H1 (cell line): ENCODE results near the gene PHETA1.

Source experiments
- CTCF ChIP-seq, 3 experiments: IDR thresholded peaks; 1 replicate in 2 of 3; 2 replicates in 1 of 3; pipeline versions ENCODE4 v1.5.1 to v1.6.1; 2011; ENCODE audit warnings: low read length in 3 of 3, mild to moderate bottlenecking in 3 of 3, inconsistent platforms in 2 of 3, low read depth in 1 of 3, moderate library complexity in 1 of 3; ENCODE audit not compliant: insufficient read depth in 1 of 3; ENCODE audit errors: control extremely low read depth in 1 of 3
- EP300 ChIP-seq, 2 experiments: IDR thresholded peaks; 1 replicate in 1 of 2; 2 replicates in 1 of 2; pipeline ENCODE4 v1.6.1; 2011 to 2012; ENCODE audit warnings: low read depth in 2 of 2, low read length in 2 of 2, mild to moderate bottlenecking in 2 of 2, borderline replicate concordance in 1 of 2, inconsistent platforms in 1 of 2, moderate library complexity in 1 of 2
- EZH2 ChIP-seq: fragments of 200-600 bp; sonication (generic); IDR thresholded peaks from 2 replicates; pipeline ENCODE4 v1.7.1; 2012; ENCODE audit warnings: low read depth, mild to moderate bottlenecking, moderate library complexity, low read length, inconsistent platforms; ENCODE audit not compliant: severe bottlenecking
- KDM5A ChIP-seq: fragments of 200-600 bp; IDR thresholded peaks from 2 replicates; pipeline ENCODE4 v1.7.1; 2012; ENCODE audit warnings: mild to moderate bottlenecking, low read length, inconsistent platforms, mixed read lengths
- MAX ChIP-seq: IDR thresholded peaks from 2 replicates; pipeline ENCODE4 v1.6.1; 2012; ENCODE audit warnings: inconsistent platforms
- POLR2A ChIP-seq, 2 experiments: IDR thresholded peaks; 1 replicate in 1 of 2; 2 replicates in 1 of 2; pipeline ENCODE4 v1.6.1; 2011; ENCODE audit warnings: low read depth in 2 of 2, low read length in 2 of 2, mild to moderate bottlenecking in 2 of 2; ENCODE audit errors: control extremely low read depth in 1 of 2
- POLR2AphosphoS5 ChIP-seq: IDR thresholded peaks from 2 replicates; pipeline ENCODE4 v1.6.1; 2011; ENCODE audit warnings: low read depth, low read length
- SP1 ChIP-seq: IDR thresholded peaks from 2 replicates; pipeline ENCODE4 v1.6.1; 2011; ENCODE audit warnings: low read depth, low read length
- YY1 ChIP-seq: IDR thresholded peaks from 2 replicates; pipeline ENCODE4 v1.6.1; 2011; ENCODE audit warnings: low read depth, mild to moderate bottlenecking, low read length

GRCh38 chr12:111362687-111363475 lies 6.0 kb downstream of the PHETA1 start:
- TF ChIP-seq EP300 (IDR thresholded peaks at IDR 0.05; ENCODE audit: borderline replicate concordance in 1 of 2, low read depth in 2 of 2, low read length in 2 of 2) (no peak), CTCF (IDR thresholded peaks at IDR 0.05; ENCODE audit: control extremely low read depth in 1 of 3, insufficient read depth in 1 of 3, low read depth in 1 of 3, low read length in 3 of 3) (no peak), SP1 (no peak), YY1 (no peak), POLR2AphosphoS5 (no peak), MAX (no peak), EZH2 (no peak), KDM5A (no peak), POLR2A (IDR thresholded peaks at IDR 0.05; ENCODE audit: control extremely low read depth in 1 of 2, low read depth in 2 of 2, low read length in 2 of 2) (no peak)
